Purkinje cell (primary cell): Measurements from ENCODE around the gene WFIKKN2. TPM values are rescaled to one million over a fixed set of nuclear protein-coding genes. Genes with fewer than 3 reads are reported as not detected.

Experiments used
- polyA plus RNA-seq: library from polyadenylated mRNA; unstranded; fragments of >200 nt; fragmentation: Nextera tagmentation; gene quantifications from 2 replicates; pipeline ENCODE4 v1.2.1, GENCODE V29; 2014

Gene WFIKKN2
- polyA plus RNA-seq = 0.35 TPM in 1 of 2 replicates, not detected in the other

GRCh38 chr17:50835301-50836234 is at the start of gene WFIKKN2:
WFIKKN2 (plus strand) TSS chr17:50835586; CDS start chr17:50835938, 352 bp downstream.

GRCh38 chr17:50866261-50866949 is 31.0 kb downstream of the WFIKKN2 start, which contains the start of gene TOB1:
TOB1 (minus strand) TSS chr17:50866354; CDS start chr17:50864017, 2,337 bp downstream.

Other genes starting within 250 kb of the WFIKKN2 start
- gene ABCC3, start 200.7 kb upstream of the WFIKKN2 start, polyA plus RNA-seq = 0.45 and 4.3 TPM in 2 replicates
- gene ANKRD40, start 127.7 kb upstream of the WFIKKN2 start, polyA plus RNA-seq = 30.9 and 33.4 TPM in 2 replicates
- 310 and 349 TPM in 2 replicates for gene LUC7L3, start 116.0 kb upstream of the WFIKKN2 start, polyA plus RNA-seq
- gene ANKRD40CL, start 68.1 kb upstream of the WFIKKN2 start, polyA plus RNA-seq = not detected in 2 replicates
- gene TOB1, start 30.8 kb downstream of the WFIKKN2 start, polyA plus RNA-seq = 89.6 and 95.9 TPM in 2 replicates